HepG2 (cell line): Measurements from ENCODE around the gene CHID1. TPM values are rescaled to one million over a fixed set of nuclear protein-coding genes. Genes with fewer than 3 reads are reported as not detected.

Experiments
- ATAC-seq: fragments of 200-7000 bp; cut with Tn5 transposase; 3 replicates; pipeline ENCODE4 v1.9.1; 2020; ENCODE audit warnings: mild to moderate bottlenecking, moderate library complexity
- BruUV-seq: library from RNA; stranded (reverse); fragments of 400-500 nt; replicated peaks from 2 replicates; lab custom pipeline; 2021; lab: Mats Ljungman, UMichigan
- CTCF ChIA-PET: fragments of 300-600 bp; formaldehyde crosslinking; extraction: SDS; loops from one replicate; lab custom pipeline; 2021; ENCODE audit warnings: low total read pairs, inconsistent platforms, low intra/inter-chr PET ratio; lab: Yijun Ruan, JAX
- POLR2A ChIA-PET: fragments of 350-600 bp; sonication (Branson Sonifier 250); formaldehyde crosslinking; loops from one replicate; lab custom pipeline; 2020; ENCODE audit warnings: antibody characterized with exemption, inconsistent platforms; lab: Yijun Ruan, JAX
- DNase-seq: peaks from one replicate; pipeline ENCODE4 v3.0.0-alpha.2; 2015; ENCODE audit warnings: low spot score
- FAIRE-seq: peaks from 3 replicates; lab custom pipeline; 2011; peaks lifted over from hg19 to GRCh38; lab: Jason Lieb, UNC
- H2AFZ ChIP-seq: one replicate; pipeline ENCODE4 v1.6.1; 2011; ENCODE audit warnings: low read length, inconsistent platforms
- H3K27ac ChIP-seq: fragments of 300-600 bp; 3 replicates; pipeline ENCODE4 v1.8.0; 2011; ENCODE audit warnings: mixed run types, mild to moderate bottlenecking, mixed read lengths, low read length, inconsistent platforms; ENCODE audit not compliant: insufficient read depth; ENCODE audit errors: extremely low read length
- H3K27me3 ChIP-seq, 2 experiments: fragments of 200-600 bp in 1 of 2; 2 replicates in 1 of 2; 3 replicates in 1 of 2; pipeline versions ENCODE4 v1.6.0 to v1.8.0; 2011; ENCODE audit warnings: low read length in 2 of 2, mild to moderate bottlenecking in 2 of 2, moderate library complexity in 2 of 2, inconsistent platforms in 1 of 2; ENCODE audit not compliant: insufficient read depth in 2 of 2, control insufficient read depth in 1 of 2
- H3K36me3 ChIP-seq, 2 experiments: fragments of 200-600 bp in 1 of 2; replicated peaks in 1 of 2; 2 replicates in 1 of 2; 3 replicates in 1 of 2; pipeline versions ENCODE4 v1.5.1 to v1.8.0; 2011; ENCODE audit warnings: low read length in 2 of 2, inconsistent platforms in 1 of 2; ENCODE audit not compliant: insufficient read depth in 2 of 2, control insufficient read depth in 1 of 2
- H3K4me1 ChIP-seq: 2 replicates; pipeline ENCODE4 v1.5.1; 2012; ENCODE audit warnings: low read length, inconsistent platforms; ENCODE audit not compliant: insufficient read depth
- H3K4me2 ChIP-seq: 2 replicates; pipeline ENCODE4 v1.6.0; 2011; ENCODE audit warnings: low read depth, low read length, inconsistent platforms
- H3K4me3 ChIP-seq, 3 experiments: fragments of 200-600 bp in 1 of 3; sonication (generic), shearing (Covaris generic) in 1 of 3; replicated peaks in 1 of 3; 2 replicates each; pipeline ENCODE4 v1.5.1; 2011 to 2016; ENCODE audit warnings: low read length in 3 of 3, inconsistent platforms in 2 of 3, low read depth in 2 of 3, mild to moderate bottlenecking in 2 of 3, control low read depth in 1 of 3, mixed read lengths in 1 of 3; ENCODE audit not compliant: insufficient read depth in 1 of 3
- H3K79me2 ChIP-seq: one replicate; pipeline ENCODE4 v1.6.1; 2011; ENCODE audit warnings: low read length, inconsistent platforms; ENCODE audit not compliant: insufficient read depth
- H3K9ac ChIP-seq: 2 replicates; pipeline ENCODE4 v1.6.0; 2011; ENCODE audit warnings: mild to moderate bottlenecking, low read depth, low read length, inconsistent platforms; ENCODE audit not compliant: insufficient read depth
- H3K9me3 ChIP-seq: 2 replicates; pipeline ENCODE4 v1.5.1; 2012; ENCODE audit warnings: mild to moderate bottlenecking, low read length
- H4K20me1 ChIP-seq: 2 replicates; pipeline ENCODE4 v1.6.0; 2011; ENCODE audit warnings: inconsistent platforms, mild to moderate bottlenecking, low read length, moderate library complexity; ENCODE audit not compliant: insufficient read depth
- ASH2L ChIP-seq: fragments of 300-600, 200-600 bp; sonication (generic); IDR thresholded peaks from 2 replicates; pipeline ENCODE4 v1.7.0; 2017; ENCODE audit warnings: low read depth, mild to moderate bottlenecking, moderate library complexity, mixed read lengths, low read length; ENCODE audit not compliant: insufficient read length
- BHLHE40 ChIP-seq: IDR thresholded peaks from 2 replicates; pipeline ENCODE4 v1.6.1; 2011; ENCODE audit warnings: low read length, improper control_type of control experiment
- IKZF4 ChIP-seq: sonication (generic); formaldehyde crosslinking; IDR thresholded peaks from 2 replicates; pipeline ENCODE4 v1.5.1; 2020; ENCODE audit warnings: borderline replicate concordance, mild to moderate bottlenecking, low read depth, missing genetic modification reagents; ENCODE audit errors: not compliant biosample characterization
- KDM3A ChIP-seq: IDR thresholded peaks from 2 replicates; pipeline ENCODE4 v1.6.1; 2018; ENCODE audit warnings: low read depth, missing compliant biosample characterization
- POLR2G ChIP-seq: fragments of 200-400 bp; formaldehyde crosslinking; IDR thresholded peaks from 2 replicates; pipeline ENCODE4 v1.6.1; 2018; ENCODE audit warnings: mild to moderate bottlenecking, low read depth, low read length, moderate library complexity
- RAD21 ChIP-seq: fragments of 450-650 bp; formaldehyde crosslinking; IDR thresholded peaks from 2 replicates; pipeline ENCODE4 v1.5.0; 2020; ENCODE audit warnings: mild to moderate bottlenecking
- ZNF317 ChIP-seq: sonication (generic); formaldehyde crosslinking; IDR thresholded peaks from 2 replicates; pipeline ENCODE4 v1.5.0; 2020; ENCODE audit warnings: mild to moderate bottlenecking, missing genetic modification reagents
- ZNF333 ChIP-seq: sonication (generic); formaldehyde crosslinking; IDR thresholded peaks from 2 replicates; pipeline ENCODE4 v1.4.0; 2020; ENCODE audit warnings: mild to moderate bottlenecking, missing genetic modification reagents, borderline replicate concordance
- ZSCAN20 ChIP-seq: sonication (generic); formaldehyde crosslinking; IDR thresholded peaks from 2 replicates; pipeline ENCODE4 v1.4.0; 2020; ENCODE audit warnings: missing genetic modification reagents, mild to moderate bottlenecking, borderline replicate concordance
- WGBS: methylation state at CpG from one replicate; pipeline ENCODE4 v1.1.6; 2017; ENCODE audit warnings: low lambda C conversion rate; 5-methylcytosine and 5-hydroxymethylcytosine counted together
- in situ Hi-C: cut with HindIII; loops from 2 replicates; pipeline ENCODE4 v1.10.0; 2017; ENCODE audit warnings: low pct_unique_long_range_greater_than_20kb; ENCODE audit not compliant: extremely low pct_ligation_motif_present
- intact Hi-C: fragments of 100-400 bp; cut with micrococcal nuclease; formaldehyde crosslinking; loops from one replicate; pipeline ENCODE4 v1.10.0; 2022; ENCODE audit not compliant: unreplicated experiment
- polyA plus RNA-seq, 8 experiments: library from polyadenylated mRNA; depleted of rRNA in 3 of 8; stranded (reverse) in 7 of 8; unstranded in 1 of 8; fragments of >200 nt; fragmentation: Illumina TruSeq in 4 of 8; extraction: Trizol in 4 of 8; gene quantifications; 2 replicates each; pipeline versions ENCODE4 v1.2.1 to v1.2.3, GENCODE V29; 2011 to 2016; ENCODE audit warnings: low read depth in 4 of 8, missing spikeins in 1 of 8, mixed read lengths in 1 of 8; ENCODE audit not compliant: insufficient read depth in 1 of 8
- total RNA-seq, 5 experiments: library from RNA; depleted of rRNA; stranded (reverse); fragments of >200 nt; fragmentation: Illumina TruSeq; extraction: Trizol; gene quantifications; 2 replicates each; pipeline ENCODE4 v1.2.3, GENCODE V29; 2016; ENCODE audit warnings: low read depth in 1 of 5
- TF ChIP-seq, protein P1 (sequence below): sonication (generic); formaldehyde crosslinking; IDR thresholded peaks from 2 replicates; pipeline ENCODE4 v1.4.0; 2020; ENCODE audit warnings: missing genetic modification reagents; ENCODE audit errors: not compliant biosample characterization
- TF ChIP-seq, protein P2 (sequence below): sonication (generic); formaldehyde crosslinking; IDR thresholded peaks from 2 replicates; pipeline ENCODE4 v1.4.0; 2020; ENCODE audit warnings: missing genetic modification reagents, borderline replicate concordance
- TF ChIP-seq, protein P3 (sequence below): sonication (generic); formaldehyde crosslinking; IDR thresholded peaks from 2 replicates; pipeline ENCODE4 v1.8.0; 2022; ENCODE audit warnings: missing genetic modification reagents, mild to moderate bottlenecking, moderate library complexity, borderline replicate concordance

The CHID1 gene
- total and polyA plus RNA-seq, 2 of the 13 experiments (the other 11 are each of a cell fraction or from before 2014, with no cell fraction given) = 65.1 to 93.6 TPM

DNA sequence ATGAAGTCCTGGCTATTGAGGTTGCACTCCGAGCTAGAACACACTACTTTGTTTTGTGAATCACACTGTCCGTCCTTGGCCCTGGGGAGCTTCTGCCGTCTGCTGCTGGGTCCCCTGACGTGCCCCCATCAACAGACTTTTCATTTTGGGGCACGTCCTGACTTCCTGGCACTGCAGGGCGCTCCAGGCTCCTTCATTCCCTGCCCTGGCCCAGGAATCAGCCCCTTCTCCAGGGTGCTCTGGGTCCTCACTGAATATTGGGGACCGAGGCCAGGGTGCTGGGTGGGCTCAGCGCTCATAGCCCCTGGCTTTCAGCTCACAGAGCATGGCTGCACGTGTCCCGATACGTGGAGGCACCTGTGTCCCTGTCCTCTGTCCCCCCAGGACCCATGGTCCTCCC, 45.7 kb downstream of the CHID1 start:
- POLR2A ChIA-PET = interaction anchor here (1.0 kb wide), 1 partner anchor 624 kb away, joined by 3 read pairs; no protein-coding TSS in a partner anchor
- Histone ChIP-seq H2AFZ (no peak overlapping the region), H3K27me3 (no peaks in the 10 kb centered on the region), H3K27ac (no peak overlapping the region), H3K4me2 (no peak overlapping the region), H3K4me1 (0 out of 2 replicates have a peak, but pooled peaks cover 2% of the 10 kb centered on the region), H3K9ac (no peak overlapping the region), H3K36me3 (peaks cover 3 to 6% of the 10 kb centered on the region in 2 experiments; a peak in 2 of 5 replicates), H3K79me2 (no peaks in the 10 kb centered on the region), H4K20me1 (no peaks in the 10 kb centered on the region), H3K4me3 (no peak overlapping the region), H3K9me3 (no peaks in the 10 kb centered on the region)
- FAIRE-seq = no peak
- ATAC-seq = no peak
- intact Hi-C loops (no loop called here), in situ Hi-C loops (no loop called here)
- no TSS peak for BruUV-seq
- no peak for DNase-seq
- no peak for TF ChIP-seq ZNF333 (CRISPR knock-in tag)
- peak; percentile 54; the same call in 1 of the 2 replicates for TF ChIP-seq POLR2G
- TF ChIP-seq ZNF317 (CRISPR knock-in tag) = no peak
- no peak for TF ChIP-seq KDM3A (CRISPR knock-in tag)
- TF ChIP-seq BHLHE40 = no peak
- WGBS = 93% methylated on average over 6 of the region's 11 CpGs
- CTCF ChIA-PET = no interaction called here

DNA sequence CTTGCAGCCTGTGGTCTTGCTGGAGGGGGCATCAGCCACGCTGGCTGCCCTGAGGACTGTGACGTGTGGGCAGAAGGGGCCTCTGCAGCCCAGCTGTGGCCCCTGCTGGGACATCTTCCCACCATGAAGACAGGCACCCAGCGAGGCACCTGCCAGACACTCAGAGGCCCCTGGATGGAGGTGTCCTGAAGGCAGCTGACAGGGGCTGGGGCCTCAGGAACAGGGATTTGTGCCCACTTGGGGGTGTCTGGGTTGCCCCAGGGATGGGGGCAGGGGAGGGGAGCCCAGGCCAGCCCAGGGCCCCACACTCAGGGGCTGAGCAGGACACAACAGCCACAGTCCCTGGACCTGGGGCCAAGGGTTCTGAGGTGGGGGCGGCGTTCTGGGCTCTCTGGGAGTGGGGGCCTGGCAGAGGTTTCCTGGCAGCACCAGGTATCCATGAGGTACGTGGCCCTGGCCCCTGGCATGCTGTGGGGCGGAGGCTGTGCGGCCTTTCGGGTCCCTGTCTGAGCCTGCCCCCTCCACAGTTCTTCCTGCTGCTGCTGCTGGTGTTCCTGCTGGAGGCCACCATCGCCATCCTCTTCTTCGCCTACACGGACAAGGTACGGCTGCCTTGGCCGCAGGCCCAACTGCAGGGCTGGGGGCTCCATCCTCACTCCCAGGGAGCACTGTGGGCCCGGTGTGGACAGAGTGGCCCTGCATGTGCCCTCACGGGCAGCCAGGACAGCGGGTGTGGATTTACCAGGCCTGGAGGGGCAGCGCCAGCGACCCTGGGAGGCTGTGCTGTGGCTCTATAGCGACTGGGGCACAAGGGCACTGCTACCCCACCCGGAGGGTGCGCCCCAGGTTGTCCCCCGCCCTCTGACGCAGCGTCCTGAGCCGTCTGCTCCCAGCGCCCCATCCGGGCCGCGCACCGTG, 46.4 kb downstream of the CHID1 start:
- Histone ChIP-seq H3K9ac (no peak overlapping the region), H4K20me1 (no peaks in the 10 kb centered on the region), H3K79me2 (no peaks in the 10 kb centered on the region), H3K27ac (no peak overlapping the region), H3K36me3 (peaks cover 3% of the 10 kb centered on the region in 2 experiments; a peak in 2 of 5 replicates), H3K4me1 (no peaks in the 10 kb centered on the region), H2AFZ (no peak overlapping the region), H3K9me3 (no peaks in the 10 kb centered on the region), H3K4me2 (no peak overlapping the region), H3K27me3 (no peaks in the 10 kb centered on the region), H3K4me3 (no peak overlapping the region)
- intact Hi-C loops = no loop called here
- 95% methylated on average over 11 of the region's 31 CpGs for WGBS
- CTCF ChIA-PET = no interaction called here
- DNase-seq (no peak), ATAC-seq (peak; percentile 1; the same call in 2 of the 3 replicates), FAIRE-seq (no peak)
- in situ Hi-C loops = no loop called here
- POLR2A ChIA-PET = interaction anchor here (1.0 to 1.3 kb wide), 2 partner anchors 20 to 625 kb away, joined by 3 read pairs; no protein-coding TSS in a partner anchor
- BruUV-seq = no TSS peak
- TF ChIP-seq ZSCAN20 (no peak), RAD21 (CRISPR knock-in tag) (no peak), IKZF4 (CRISPR knock-in tag) (no peak), ASH2L (no peak)
- TF ChIP-seq, protein P1, sequence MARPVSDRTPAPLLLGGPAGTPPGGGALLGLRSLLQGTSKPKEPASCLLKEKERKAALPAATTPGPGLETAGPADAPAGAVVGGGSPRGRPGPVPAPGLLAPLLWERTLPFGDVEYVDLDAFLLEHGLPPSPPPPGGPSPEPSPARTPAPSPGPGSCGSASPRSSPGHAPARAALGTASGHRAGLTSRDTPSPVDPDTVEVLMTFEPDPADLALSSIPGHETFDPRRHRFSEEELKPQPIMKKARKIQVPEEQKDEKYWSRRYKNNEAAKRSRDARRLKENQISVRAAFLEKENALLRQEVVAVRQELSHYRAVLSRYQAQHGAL (CRISPR knock-in tag) = no peak
- TF ChIP-seq, protein P2, sequence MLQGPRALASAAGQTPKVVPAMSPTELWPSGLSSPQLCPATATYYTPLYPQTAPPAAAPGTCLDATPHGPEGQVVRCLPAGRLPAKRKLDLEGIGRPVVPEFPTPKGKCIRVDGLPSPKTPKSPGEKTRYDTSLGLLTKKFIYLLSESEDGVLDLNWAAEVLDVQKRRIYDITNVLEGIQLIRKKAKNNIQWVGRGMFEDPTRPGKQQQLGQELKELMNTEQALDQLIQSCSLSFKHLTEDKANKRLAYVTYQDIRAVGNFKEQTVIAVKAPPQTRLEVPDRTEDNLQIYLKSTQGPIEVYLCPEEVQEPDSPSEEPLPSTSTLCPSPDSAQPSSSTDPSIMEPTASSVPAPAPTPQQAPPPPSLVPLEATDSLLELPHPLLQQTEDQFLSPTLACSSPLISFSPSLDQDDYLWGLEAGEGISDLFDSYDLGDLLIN (CRISPR knock-in tag) = no peak
- TF ChIP-seq, protein P3, sequence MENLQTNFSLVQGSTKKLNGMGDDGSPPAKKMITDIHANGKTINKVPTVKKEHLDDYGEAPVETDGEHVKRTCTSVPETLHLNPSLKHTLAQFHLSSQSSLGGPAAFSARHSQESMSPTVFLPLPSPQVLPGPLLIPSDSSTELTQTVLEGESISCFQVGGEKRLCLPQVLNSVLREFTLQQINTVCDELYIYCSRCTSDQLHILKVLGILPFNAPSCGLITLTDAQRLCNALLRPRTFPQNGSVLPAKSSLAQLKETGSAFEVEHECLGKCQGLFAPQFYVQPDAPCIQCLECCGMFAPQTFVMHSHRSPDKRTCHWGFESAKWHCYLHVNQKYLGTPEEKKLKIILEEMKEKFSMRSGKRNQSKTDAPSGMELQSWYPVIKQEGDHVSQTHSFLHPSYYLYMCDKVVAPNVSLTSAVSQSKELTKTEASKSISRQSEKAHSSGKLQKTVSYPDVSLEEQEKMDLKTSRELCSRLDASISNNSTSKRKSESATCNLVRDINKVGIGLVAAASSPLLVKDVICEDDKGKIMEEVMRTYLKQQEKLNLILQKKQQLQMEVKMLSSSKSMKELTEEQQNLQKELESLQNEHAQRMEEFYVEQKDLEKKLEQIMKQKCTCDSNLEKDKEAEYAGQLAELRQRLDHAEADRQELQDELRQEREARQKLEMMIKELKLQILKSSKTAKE (CRISPR knock-in tag) = no peak
